Mesenchymal stem cell (in vitro differentiated cells and primary cell): ENCODE data around the gene APOBEC4. TPM values are rescaled to one million over a fixed set of nuclear protein-coding genes. Genes with fewer than 3 reads are reported as not detected.

ENCODE experiments used
- DNase-seq: peaks from one replicate; pipeline ENCODE4 v3.0.0-alpha.2; 2013
- H2AFZ ChIP-seq: one replicate; pipeline ENCODE4 v1.6.1; 2013; ENCODE audit warnings: low read depth, mild to moderate bottlenecking, control low read depth, inconsistent platforms, low read length, moderate library complexity
- H2AK5ac ChIP-seq: 2 replicates; pipeline ENCODE4 v1.6.1; 2013; ENCODE audit warnings: low read length, moderate library complexity, mild to moderate bottlenecking, inconsistent platforms; ENCODE audit not compliant: severe bottlenecking
- H2BK120ac ChIP-seq: one replicate; pipeline ENCODE4 v1.6.1; 2013; ENCODE audit warnings: low read depth, mild to moderate bottlenecking, inconsistent platforms, low read length, moderate library complexity
- H2BK12ac ChIP-seq, 2 experiments: one replicate each; pipeline ENCODE4 v1.6.1; 2013; ENCODE audit warnings: inconsistent platforms in 2 of 2, low read length in 2 of 2, mild to moderate bottlenecking in 2 of 2, moderate library complexity in 2 of 2, control low read depth in 1 of 2
- H2BK15ac ChIP-seq: one replicate; pipeline ENCODE4 v1.6.1; 2013; ENCODE audit warnings: mild to moderate bottlenecking, low read depth, inconsistent platforms; ENCODE audit not compliant: poor library complexity, severe bottlenecking
- H2BK5ac ChIP-seq: 2 replicates; pipeline ENCODE4 v1.6.1; 2013; ENCODE audit warnings: low read depth, mild to moderate bottlenecking, low read length, control low read depth, inconsistent platforms; ENCODE audit not compliant: poor library complexity, severe bottlenecking
- H3K14ac ChIP-seq, 2 experiments: one replicate each; pipeline ENCODE4 v1.6.1; 2013; ENCODE audit warnings: inconsistent platforms in 2 of 2, low read length in 2 of 2, control low read depth in 1 of 2, mild to moderate bottlenecking in 1 of 2, moderate library complexity in 1 of 2
- H3K18ac ChIP-seq, 2 experiments: one replicate each; pipeline ENCODE4 v1.6.1; 2013; ENCODE audit warnings: inconsistent platforms in 2 of 2, low read length in 2 of 2, control low read depth in 1 of 2, low read depth in 1 of 2, mild to moderate bottlenecking in 1 of 2
- H3K23ac ChIP-seq, 2 experiments: one replicate each; pipeline ENCODE4 v1.6.1; 2013; ENCODE audit warnings: inconsistent platforms in 2 of 2, low read length in 2 of 2, mild to moderate bottlenecking in 2 of 2, moderate library complexity in 2 of 2, control low read depth in 1 of 2
- H3K27ac ChIP-seq: 2 replicates; pipeline ENCODE4 v1.5.1; 2013; ENCODE audit warnings: mild to moderate bottlenecking, moderate library complexity, low read length, control low read depth, inconsistent platforms; ENCODE audit not compliant: poor library complexity, severe bottlenecking
- H3K27me3 ChIP-seq, 2 experiments: 2 replicates each; pipeline versions ENCODE4 v1.6.1 to v1.7.0; 2013; ENCODE audit warnings: low read length in 2 of 2, mild to moderate bottlenecking in 2 of 2, moderate library complexity in 2 of 2, control low read depth in 1 of 2, inconsistent platforms in 1 of 2; ENCODE audit not compliant: control insufficient read depth in 1 of 2, insufficient read depth in 1 of 2
- H3K36me3 ChIP-seq, 2 experiments: 2 replicates each; pipeline versions ENCODE4 v1.6.1 to v1.7.0; 2013; ENCODE audit warnings: low read length in 2 of 2, control low read depth in 1 of 2, inconsistent platforms in 1 of 2, low read depth in 1 of 2, mild to moderate bottlenecking in 1 of 2; ENCODE audit not compliant: insufficient read depth in 2 of 2, control insufficient read depth in 1 of 2
- H3K4ac ChIP-seq, 2 experiments: one replicate each; pipeline ENCODE4 v1.6.1; 2013; ENCODE audit warnings: inconsistent platforms in 2 of 2, low read length in 2 of 2, mild to moderate bottlenecking in 2 of 2, moderate library complexity in 2 of 2, control low read depth in 1 of 2, low read depth in 1 of 2
- H3K4me1 ChIP-seq: 2 replicates; pipeline ENCODE4 v1.6.1; 2013; ENCODE audit warnings: low read depth, low read length, control low read depth; ENCODE audit not compliant: control insufficient read depth, insufficient read depth
- H3K4me2 ChIP-seq: 2 replicates; pipeline ENCODE4 v1.6.1; 2013; ENCODE audit warnings: low read length, mild to moderate bottlenecking, inconsistent platforms; ENCODE audit not compliant: poor library complexity, severe bottlenecking
- H3K4me3 ChIP-seq, 2 experiments: 2 replicates each; pipeline versions ENCODE4 v1.5.1 to v1.7.0; 2013; ENCODE audit warnings: low read length in 2 of 2, mild to moderate bottlenecking in 2 of 2, control low read depth in 1 of 2, low read depth in 1 of 2; ENCODE audit not compliant: insufficient read depth in 1 of 2
- H3K79me1 ChIP-seq: replicated peaks from 2 replicates; pipeline ENCODE4 v1.6.1; 2013; ENCODE audit warnings: mild to moderate bottlenecking, control low read depth, low read length, inconsistent platforms; ENCODE audit not compliant: poor library complexity, severe bottlenecking
- H3K9ac ChIP-seq: 2 replicates; pipeline ENCODE4 v1.7.0; 2013; ENCODE audit warnings: mild to moderate bottlenecking, low read length, moderate library complexity
- H3K9me3 ChIP-seq: 2 replicates; pipeline ENCODE4 v1.7.0; 2013; ENCODE audit warnings: mild to moderate bottlenecking, low read length; ENCODE audit not compliant: control insufficient read depth
- H4K8ac ChIP-seq: one replicate; pipeline ENCODE4 v1.6.1; 2013; ENCODE audit warnings: inconsistent platforms, mild to moderate bottlenecking, low read length, moderate library complexity
- H4K91ac ChIP-seq: one replicate; pipeline ENCODE4 v1.6.1; 2013; ENCODE audit warnings: mild to moderate bottlenecking, low read length, inconsistent platforms
- WGBS: methylation state at CpG from one replicate; pipeline ENCODE4 v1.1.7; 2013; ENCODE audit warnings: mixed read lengths; 5-methylcytosine and 5-hydroxymethylcytosine counted together
- polyA plus RNA-seq, 2 experiments: library from polyadenylated mRNA; stranded (reverse); fragments of 200-250 nt; gene quantifications; one replicate each; pipeline ENCODE4 v1.2.3, GENCODE V29; 2013

Gene APOBEC4
- polyA plus RNA-seq (2013, experiment 1 of 2): not detected
- not detected for polyA plus RNA-seq (2013, experiment 2 of 2)

- no peak within 1 kb of the TSS for H2BK5ac ChIP-seq
- no peak within 1 kb of the TSS for H3K9ac ChIP-seq
- H4K8ac ChIP-seq: no peak within 1 kb of the TSS
- no peaks in the 10 kb centered on the region for H3K4me1 ChIP-seq
- H2BK120ac ChIP-seq: no peak within 1 kb of the TSS
- H3K18ac ChIP-seq: peak within 1 kb of the TSS in 1 of 2 experiments; percentile 59
- no peak within 1 kb of the TSS for H3K23ac ChIP-seq
- H4K91ac ChIP-seq: peak within 1 kb of the TSS; percentile 61
- peak; percentile 13 for DNase-seq
- H3K4me3 ChIP-seq: no peak within 1 kb of the TSS
- no peak within 1 kb of the TSS for H3K4ac ChIP-seq
- no peak within 1 kb of the TSS for H3K27ac ChIP-seq
- no peak within 1 kb of the TSS for H2AFZ ChIP-seq
- H3K14ac ChIP-seq: no peak within 1 kb of the TSS
- H3K9me3 ChIP-seq: no peaks in the 10 kb centered on the region
- H3K79me1 ChIP-seq: peaks cover 3% of the 10 kb centered on the region
- H3K36me3 ChIP-seq: no peaks in the 10 kb centered on the region
- H2BK15ac ChIP-seq: no peak within 1 kb of the TSS
- no peak within 1 kb of the TSS for H3K4me2 ChIP-seq
- H3K27me3 ChIP-seq: no peaks in the 10 kb centered on the region
- peak within 1 kb of the TSS; percentile 67 for H2AK5ac ChIP-seq
- WGBS: 93% methylated on average over 3 of the region's 5 CpGs
- H2BK12ac ChIP-seq: peak within 1 kb of the TSS in 1 of 2 experiments; percentile 77
Measured at GRCh38 chr1:183652547-183653461, at the start of gene APOBEC4. Gene APOBEC4 (minus strand): TSS chr1:183653316. CDS start chr1:183648781, 4,535 bp downstream.

GRCh38 chr1:183702813-183703198 lies 49.7 kb upstream of the APOBEC4 start:
- Histone ChIP-seq H2BK5ac (no peak overlapping the region), H4K91ac (no peak overlapping the region), H3K23ac (no peak overlapping the region), H3K27me3 (no peaks in the 10 kb centered on the region), H3K4ac (no peak overlapping the region), H2AFZ (no peak overlapping the region), H3K27ac (no peak overlapping the region), H3K4me2 (no peak overlapping the region), H3K36me3 (peaks cover 0 to 7% of the 10 kb centered on the region in 2 experiments), H3K18ac (no peak overlapping the region), H2BK120ac (no peak overlapping the region), H3K4me1 (peaks cover 2% of the 10 kb centered on the region), H3K14ac (no peak overlapping the region), H2BK12ac (no peak overlapping the region), H4K8ac (no peak overlapping the region), H2BK15ac (peak overlapping the region; percentile 28), H3K4me3 (no peak overlapping the region), H3K9ac (no peak overlapping the region), H3K79me1 (peaks cover 5% of the 10 kb centered on the region), H2AK5ac (no peak overlapping the region), H3K9me3 (no peaks in the 10 kb centered on the region)
- 96% methylated on average over 9 of the region's 9 CpGs for WGBS
- no peak for DNase-seq

- H3K79me1 ChIP-seq: peaks cover 5% of the 10 kb centered on the region
- H2BK15ac ChIP-seq: no peak overlapping the region
- H2BK120ac ChIP-seq: no peak overlapping the region
- H3K23ac ChIP-seq: no peak overlapping the region
- no peak overlapping the region for H4K91ac ChIP-seq
- DNase-seq: no peak
- no peak overlapping the region for H2BK5ac ChIP-seq
- H3K9ac ChIP-seq: no peak overlapping the region
- no peak overlapping the region for H3K27ac ChIP-seq
- H2BK12ac ChIP-seq: peak overlapping the region in 1 of 2 experiments; percentile 87
- peaks cover 0 to 7% of the 10 kb centered on the region in 2 experiments for H3K36me3 ChIP-seq
- H3K14ac ChIP-seq: peak overlapping the region in 1 of 2 experiments; percentile 35
- no peak overlapping the region for H3K4me2 ChIP-seq
- no peak overlapping the region for H3K4me3 ChIP-seq
- H3K27me3 ChIP-seq: no peaks in the 10 kb centered on the region
- H2AFZ ChIP-seq: no peak overlapping the region
- H4K8ac ChIP-seq: no peak overlapping the region
- H2AK5ac ChIP-seq: no peak overlapping the region
- H3K18ac ChIP-seq: peak overlapping the region in 1 of 2 experiments; percentile 28
- no peak overlapping the region for H3K4ac ChIP-seq
- 95% methylated on average over 6 of the region's 7 CpGs for WGBS
- H3K9me3 ChIP-seq: no peaks in the 10 kb centered on the region
- peaks cover 4% of the 10 kb centered on the region for H3K4me1 ChIP-seq
Measured at GRCh38 chr1:183702087-183702812, 49.1 kb upstream of the APOBEC4 start.
